ENCODE results near the gene KLHL35.

GRCh38 chr11:75439495-75440120 is 6.6 kb upstream of the KLHL35 start:
- no peak for TF ChIP-seq POLR2A (IDR thresholded peaks at IDR 0.05; ENCODE audit: extremely low read depth, insufficient read length)
- no peak for TF ChIP-seq CTCF (IDR thresholded peaks at IDR 0.05; ENCODE audit: low read depth, low read length)
- TF ChIP-seq MYC (IDR thresholded peaks at IDR 0.05; ENCODE audit: low read depth, low read length) = no peak
